Tibial artery (tissue), 4 donors: ENCODE results near the gene IFT88.

Experiments used
- DNase-seq, 2 donors: peaks; one replicate each; pipeline ENCODE4 v3.0.0-alpha.2; 2019
- H3K27ac ChIP-seq, 2 donors: fragments of 200-600 bp; sonication (generic) in 1 of 2; 1 replicate in 1 of 2; 2 replicates in 1 of 2; pipeline ENCODE4 v1.5.1; 2018 to 2019; ENCODE audit warnings: mild to moderate bottlenecking in 1 of 2
- H3K27me3 ChIP-seq, 2 donors: fragments of 200-600 bp; sonication (generic) in 1 of 2; one replicate each; pipeline versions ENCODE4 v1.5.1 to v1.6.0; 2016 to 2019
- H3K36me3 ChIP-seq, 3 donors: fragments of 200-600 bp; sonication (generic) in 2 of 3; one replicate each; pipeline ENCODE4 v1.5.1; 2016 to 2019; ENCODE audit warnings: mild to moderate bottlenecking in 2 of 3
- H3K4me1 ChIP-seq, 4 donors: fragments of 200-600 bp; sonication (generic) in 2 of 4; 1 replicate in 3 of 4; 2 replicates in 1 of 4; pipeline ENCODE4 v1.5.1; 2016 to 2019
- H3K4me3 ChIP-seq, 2 donors: fragments of 200-600 bp; sonication (generic) in 1 of 2; 1 replicate in 1 of 2; 2 replicates in 1 of 2; pipeline ENCODE4 v1.5.1; 2018 to 2019; ENCODE audit warnings: mild to moderate bottlenecking in 2 of 2
- H3K9me3 ChIP-seq, 3 donors: fragments of 200-600 bp; sonication (generic) in 1 of 3; one replicate each; pipeline ENCODE4 v1.5.1; 2016 to 2019
- intact Hi-C: fragments of 100-400 bp; cut with DNase I; formaldehyde crosslinking; loops from one replicate; pipeline ENCODE4 v1.15.0; 2023; ENCODE audit warnings: low total_unique reads
- TF ChIP-seq, protein P1 (sequence below), 2 experiments: fragments of 200-600 bp in 1 of 2; fragments of 450-650 bp in 1 of 2; IDR thresholded peaks; one replicate each; pipeline ENCODE4 v1.5.1; 2017 to 2019; ENCODE audit warnings: antibody characterized with exemption in 2 of 2, mild to moderate bottlenecking in 1 of 2, moderate library complexity in 1 of 2

The IFT88 gene

DNA sequence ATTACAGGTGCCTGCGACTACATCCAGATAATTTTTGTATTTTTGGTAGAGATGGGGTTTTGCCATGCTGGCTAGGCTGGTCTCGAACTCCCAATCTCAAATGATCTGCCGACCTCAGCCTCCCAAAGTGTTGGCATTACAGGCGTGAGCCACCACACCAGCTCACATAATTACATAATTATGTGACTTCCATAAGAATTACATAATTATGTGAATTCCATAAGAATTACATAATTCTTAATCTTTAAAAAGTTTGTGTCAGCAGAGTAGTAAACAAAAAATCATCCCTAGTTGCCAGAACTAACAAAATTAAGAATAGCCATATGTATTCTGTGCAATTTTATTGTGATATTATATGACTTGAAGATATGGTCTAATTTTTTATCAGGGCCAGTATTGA, 25.6 kb downstream of the IFT88 start:
- peaks cover 0 to 2% (median 0%) of the 10 kb centered on the region in 4 donors for H3K4me1 ChIP-seq
- H3K9me3 ChIP-seq: no peaks in the 10 kb centered on the region
- H3K36me3 ChIP-seq: peaks cover 6 to 23% (median 7%) of the 10 kb centered on the region in 3 donors
- DNase-seq: no peak
- TF ChIP-seq, protein P1, sequence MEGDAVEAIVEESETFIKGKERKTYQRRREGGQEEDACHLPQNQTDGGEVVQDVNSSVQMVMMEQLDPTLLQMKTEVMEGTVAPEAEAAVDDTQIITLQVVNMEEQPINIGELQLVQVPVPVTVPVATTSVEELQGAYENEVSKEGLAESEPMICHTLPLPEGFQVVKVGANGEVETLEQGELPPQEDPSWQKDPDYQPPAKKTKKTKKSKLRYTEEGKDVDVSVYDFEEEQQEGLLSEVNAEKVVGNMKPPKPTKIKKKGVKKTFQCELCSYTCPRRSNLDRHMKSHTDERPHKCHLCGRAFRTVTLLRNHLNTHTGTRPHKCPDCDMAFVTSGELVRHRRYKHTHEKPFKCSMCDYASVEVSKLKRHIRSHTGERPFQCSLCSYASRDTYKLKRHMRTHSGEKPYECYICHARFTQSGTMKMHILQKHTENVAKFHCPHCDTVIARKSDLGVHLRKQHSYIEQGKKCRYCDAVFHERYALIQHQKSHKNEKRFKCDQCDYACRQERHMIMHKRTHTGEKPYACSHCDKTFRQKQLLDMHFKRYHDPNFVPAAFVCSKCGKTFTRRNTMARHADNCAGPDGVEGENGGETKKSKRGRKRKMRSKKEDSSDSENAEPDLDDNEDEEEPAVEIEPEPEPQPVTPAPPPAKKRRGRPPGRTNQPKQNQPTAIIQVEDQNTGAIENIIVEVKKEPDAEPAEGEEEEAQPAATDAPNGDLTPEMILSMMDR (IDR thresholded peaks at IDR 0.05): no peak
- intact Hi-C loops: no loop called here
- no peak overlapping the region for H3K4me3 ChIP-seq
- no peak overlapping the region for H3K27ac ChIP-seq
- H3K27me3 ChIP-seq: no peaks in the 10 kb centered on the region

DNA sequence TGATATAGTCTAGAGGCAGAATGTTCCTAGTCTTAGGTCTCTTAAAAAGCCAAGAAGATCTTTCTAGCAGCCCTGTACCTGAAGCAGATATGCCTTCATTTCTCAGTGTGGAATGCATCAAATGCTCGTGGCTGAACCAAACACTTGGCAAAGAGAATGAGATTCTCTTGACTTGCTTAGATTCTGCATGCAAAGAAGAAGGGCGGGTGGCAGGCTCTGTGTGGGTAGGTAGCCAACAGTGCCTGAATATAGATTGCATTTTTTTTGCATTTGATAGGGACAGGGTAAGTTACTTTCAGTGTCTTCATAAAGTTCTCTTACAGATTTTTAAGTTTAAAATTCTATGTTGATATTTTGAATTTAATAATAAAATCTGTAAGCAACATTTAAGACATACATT, 27.3 kb downstream of the IFT88 start:
- TF ChIP-seq, protein P1 (IDR thresholded peaks at IDR 0.05): no peak
- DNase-seq: no peak

DNA sequence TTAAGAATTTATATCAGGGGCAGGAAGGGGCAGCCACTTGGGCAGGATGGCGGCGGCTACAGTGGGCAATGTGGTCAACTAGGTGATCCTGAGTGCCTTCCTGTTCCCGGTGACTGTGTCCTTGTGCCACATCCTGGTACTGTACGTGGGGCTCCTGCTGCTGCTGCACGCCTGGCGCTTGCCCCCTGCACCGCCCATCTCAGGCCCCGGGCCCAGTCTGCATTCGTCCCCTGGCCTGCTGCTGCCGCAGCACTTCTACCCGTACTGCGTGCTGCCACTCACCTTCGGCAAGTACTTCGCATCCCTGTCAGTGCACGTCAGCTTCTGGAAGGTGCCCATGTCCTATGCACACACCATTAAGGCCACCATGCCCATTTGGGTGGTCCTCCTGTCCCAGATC, 40.1 kb downstream of the IFT88 start:
- H3K27ac ChIP-seq: no peak overlapping the region
- TF ChIP-seq, protein P1 (IDR thresholded peaks at IDR 0.05): no peak
- intact Hi-C loops: no loop called here
- peaks cover 12 to 66% (median 24%) of the 10 kb centered on the region in 3 donors for H3K36me3 ChIP-seq
- no peak for DNase-seq
- no peaks in the 10 kb centered on the region for H3K27me3 ChIP-seq
- no peak overlapping the region for H3K4me3 ChIP-seq
- no peaks in the 10 kb centered on the region for H3K4me1 ChIP-seq
- H3K9me3 ChIP-seq: no peaks in the 10 kb centered on the region

More for the DNA sequence above, 27.3 kb downstream of the IFT88 start:
- H3K9me3 ChIP-seq: no peaks in the 10 kb centered on the region
- H3K27me3 ChIP-seq: no peaks in the 10 kb centered on the region
- H3K27ac ChIP-seq: no peak overlapping the region
- peaks cover 0 to 2% (median 0%) of the 10 kb centered on the region in 4 donors for H3K4me1 ChIP-seq
- H3K4me3 ChIP-seq: no peak overlapping the region
- intact Hi-C loops: no loop called here
- peaks cover 6 to 23% (median 15%) of the 10 kb centered on the region in 3 donors for H3K36me3 ChIP-seq

DNA sequence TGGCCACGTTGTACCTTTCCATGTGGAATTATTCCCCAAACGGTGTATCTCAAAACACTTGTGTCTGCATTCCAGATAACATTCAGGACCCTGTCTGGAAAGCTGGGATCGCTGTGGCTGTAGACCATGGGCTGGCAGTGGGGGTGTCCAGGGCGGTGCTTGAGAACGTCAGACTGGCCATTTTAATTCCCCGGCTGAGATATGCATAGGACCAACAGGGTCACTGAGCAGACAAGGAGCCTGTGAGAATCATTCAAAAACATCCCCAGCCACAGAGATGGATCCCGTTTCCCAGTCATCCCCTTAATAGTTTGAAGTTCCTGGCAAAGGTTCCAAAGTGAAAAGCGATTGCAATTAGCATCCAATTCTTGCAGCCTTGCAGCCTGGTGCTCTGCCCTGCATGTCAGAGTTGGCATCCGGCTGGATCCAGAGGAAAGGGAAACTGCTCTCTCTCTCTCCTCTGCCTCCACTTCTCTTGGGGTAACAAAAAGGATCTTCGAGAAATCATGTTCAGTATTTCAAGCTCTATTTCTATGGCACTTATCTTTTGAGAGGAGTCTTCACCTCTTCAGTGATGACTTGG, 41.6 kb downstream of the IFT88 start:
- no peak for DNase-seq
- Histone ChIP-seq H3K27me3 (no peaks in the 10 kb centered on the region), H3K9me3 (no peaks in the 10 kb centered on the region), H3K4me1 (no peaks in the 10 kb centered on the region), H3K36me3 (peaks cover 12 to 55% (median 24%) of the 10 kb centered on the region in 3 donors), H3K27ac (no peak overlapping the region), H3K4me3 (no peak overlapping the region)
- TF ChIP-seq, protein P1 (IDR thresholded peaks at IDR 0.05): no peak
- intact Hi-C loops: no loop called here

DNA sequence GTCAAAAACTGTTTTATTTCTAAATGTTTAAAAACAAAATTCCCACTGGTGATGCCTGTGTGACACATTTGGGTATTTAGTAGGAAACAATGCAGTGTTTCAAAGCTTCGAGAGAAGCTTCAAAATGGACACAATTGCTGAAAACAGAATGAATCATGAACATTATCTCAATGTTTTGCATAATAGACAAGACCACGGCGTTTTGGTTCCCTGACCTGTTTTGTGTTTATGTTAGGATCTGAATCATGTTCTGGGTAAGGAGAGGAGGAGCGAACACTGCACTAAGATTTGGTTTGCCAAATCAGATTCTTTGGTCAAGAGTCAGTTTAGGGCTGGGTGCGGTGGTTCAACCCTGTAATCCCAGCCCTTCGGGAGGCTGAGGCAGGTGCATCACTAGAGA, 42.2 kb downstream of the IFT88 start:
- Histone ChIP-seq H3K27ac (no peak overlapping the region), H3K4me3 (no peak overlapping the region), H3K27me3 (no peaks in the 10 kb centered on the region), H3K9me3 (no peaks in the 10 kb centered on the region), H3K4me1 (no peaks in the 10 kb centered on the region), H3K36me3 (peaks cover 12 to 51% (median 24%) of the 10 kb centered on the region in 3 donors)
- TF ChIP-seq, protein P1 (IDR thresholded peaks at IDR 0.05): no peak
- DNase-seq: no peak
- intact Hi-C loops: no loop called here

DNA sequence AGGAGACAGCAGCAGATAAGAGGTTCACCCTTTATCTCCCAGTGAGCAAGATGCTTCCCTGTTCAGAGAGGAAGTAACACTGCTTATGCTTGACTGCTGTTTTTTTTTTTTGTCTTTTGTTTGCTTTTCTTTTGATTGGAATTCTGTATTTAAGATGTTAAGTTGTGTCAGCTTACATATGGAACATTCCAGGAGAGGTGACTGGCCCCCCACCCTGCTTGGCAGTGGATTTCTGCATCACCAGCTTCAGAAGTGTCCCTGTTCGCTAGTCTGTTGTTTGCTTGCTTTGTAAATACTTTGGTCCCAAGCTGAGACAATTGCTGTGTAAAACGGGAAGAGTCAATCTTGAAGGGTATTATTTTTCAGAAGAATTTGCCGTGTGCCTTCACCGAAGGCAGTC, 43.0 kb downstream of the IFT88 start:
- H3K36me3 ChIP-seq: peaks cover 12 to 46% (median 24%) of the 10 kb centered on the region in 3 donors
- H3K27me3 ChIP-seq: no peaks in the 10 kb centered on the region
- intact Hi-C loops: no loop called here
- no peaks in the 10 kb centered on the region for H3K9me3 ChIP-seq
- H3K27ac ChIP-seq: no peak overlapping the region
- H3K4me3 ChIP-seq: no peak overlapping the region
- TF ChIP-seq, protein P1 (IDR thresholded peaks at IDR 0.05): no peak
- no peaks in the 10 kb centered on the region for H3K4me1 ChIP-seq
- no peak for DNase-seq
